Ectodermal cell (in vitro differentiated cells): ENCODE measurements around the gene MPV17.
A peak's percentile ranks its signal among the peaks of the same experiment; 100 is the strongest.

ENCODE experiments used
- H3K27ac ChIP-seq: 2 replicates; pipeline ENCODE4 v1.7.0; 2013; ENCODE audit warnings: mild to moderate bottlenecking, low read depth, low read length; ENCODE audit not compliant: insufficient read depth, poor library complexity, severe bottlenecking
- H3K27me3 ChIP-seq: 2 replicates; pipeline ENCODE4 v1.7.0; 2013; ENCODE audit warnings: mild to moderate bottlenecking, low read length; ENCODE audit not compliant: insufficient read depth, control insufficient read depth, poor library complexity, severe bottlenecking
- H3K36me3 ChIP-seq: one replicate; pipeline ENCODE4 v1.7.0; 2013; ENCODE audit warnings: low read length; ENCODE audit not compliant: control insufficient read depth, insufficient read depth
- H3K4me1 ChIP-seq: one replicate; pipeline ENCODE4 v1.7.0; 2013; ENCODE audit warnings: low read length; ENCODE audit not compliant: control insufficient read depth, insufficient read depth
- H3K4me3 ChIP-seq: 2 replicates; pipeline ENCODE4 v1.7.0; 2013; ENCODE audit warnings: low read depth, low read length, control low read depth; ENCODE audit not compliant: insufficient read depth
- H3K9me3 ChIP-seq: 2 replicates; pipeline ENCODE4 v1.7.0; 2013; ENCODE audit warnings: mild to moderate bottlenecking, low read length, moderate library complexity; ENCODE audit not compliant: control insufficient read depth
- WGBS, 2 experiments: methylation state at CpG; one replicate each; pipeline ENCODE4 v1.1.7; 2013; ENCODE audit warnings: missing lambda C conversion rate in 2 of 2; 5-methylcytosine and 5-hydroxymethylcytosine counted together

The MPV17 gene

GRCh38 chr2:27265536-27265870, 57.4 kb downstream of the MPV17 start:
- Histone ChIP-seq H3K36me3 (no peaks in the 10 kb centered on the region), H3K27me3 (peaks cover 70% of the 10 kb centered on the region), H3K4me3 (no peak overlapping the region), H3K9me3 (no peaks in the 10 kb centered on the region), H3K27ac (no peak overlapping the region), H3K4me1 (peaks cover 15% of the 10 kb centered on the region)

DNA sequence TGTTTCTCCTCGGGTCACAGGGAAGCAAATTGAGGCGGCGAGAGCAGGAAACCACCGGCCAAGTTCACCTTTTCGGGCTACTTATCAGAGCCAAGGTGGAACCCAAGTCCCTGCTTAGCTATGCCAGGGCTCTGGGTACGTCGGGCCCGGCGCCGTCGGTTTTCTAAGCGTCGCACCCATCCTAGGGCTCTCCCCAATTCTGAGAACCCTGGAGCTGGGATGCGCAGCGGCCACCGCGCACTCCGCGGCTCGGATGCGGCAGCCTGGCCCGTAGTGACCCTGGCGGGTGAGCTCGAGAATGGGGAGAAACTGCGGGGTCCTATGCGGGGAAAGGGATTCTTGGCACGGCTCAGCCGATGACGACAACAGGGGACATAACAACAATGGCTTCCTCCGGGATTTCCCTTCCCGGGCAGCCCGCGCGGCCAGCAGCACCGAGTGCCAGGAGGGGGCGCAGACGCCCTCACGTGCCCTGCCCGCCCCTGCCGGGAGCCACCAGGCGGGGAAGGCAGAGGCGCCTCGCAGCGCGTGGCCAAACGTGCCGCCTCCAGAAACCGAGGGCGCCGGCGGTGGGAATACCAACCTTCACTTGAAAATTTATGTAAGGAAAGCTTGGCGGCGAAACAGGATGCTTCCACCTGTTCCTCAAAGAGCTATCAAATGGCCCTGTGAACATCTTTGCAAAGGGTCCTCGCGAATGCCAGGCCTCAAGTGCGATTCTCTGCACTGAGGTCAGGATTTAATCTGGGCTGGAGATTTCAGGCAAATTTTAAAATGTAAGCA, 58.0 kb downstream of the MPV17 start:
- WGBS, 2 experiments: 5% methylated on average over 56 of the region's 56 CpGs
- H3K27ac ChIP-seq: no peak overlapping the region
- peaks cover 75% of the 10 kb centered on the region for H3K27me3 ChIP-seq
- peak overlapping the region; percentile 32 for H3K4me3 ChIP-seq
- peaks cover 15% of the 10 kb centered on the region for H3K4me1 ChIP-seq
- H3K9me3 ChIP-seq: no peaks in the 10 kb centered on the region
- no peaks in the 10 kb centered on the region for H3K36me3 ChIP-seq

DNA sequence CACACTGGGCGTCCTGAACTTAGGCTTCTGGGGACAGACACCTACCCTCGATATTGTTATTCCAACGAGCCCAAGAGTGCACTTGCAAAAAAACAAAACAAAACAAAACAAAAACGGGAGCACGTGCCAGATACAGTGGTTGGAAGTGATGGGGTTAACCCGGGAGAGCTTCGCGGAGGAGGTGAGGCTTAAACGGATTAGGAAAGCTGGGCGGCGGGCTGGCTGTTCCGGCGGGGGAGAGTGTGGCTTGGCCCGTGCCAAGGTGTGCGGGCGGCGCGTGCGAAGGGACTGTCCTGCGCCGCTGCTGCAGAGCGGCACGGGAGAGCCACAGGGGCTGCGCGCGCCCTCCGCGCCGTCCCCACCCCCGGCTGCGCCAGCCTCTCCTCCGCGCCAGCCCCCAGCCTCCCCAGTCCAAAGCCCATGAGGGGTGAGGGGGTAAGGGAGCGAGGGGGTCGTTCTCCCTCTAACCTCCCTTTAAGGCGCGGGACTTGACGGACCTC, 58.6 kb downstream of the MPV17 start:
- Histone ChIP-seq H3K36me3 (no peaks in the 10 kb centered on the region), H3K27me3 (peaks cover 81% of the 10 kb centered on the region), H3K4me1 (peaks cover 15% of the 10 kb centered on the region), H3K9me3 (no peaks in the 10 kb centered on the region), H3K27ac (no peak overlapping the region), H3K4me3 (peak overlapping the region; percentile 32)
- 0 to 1% methylated on average over 37 to 38 of the region's 38 CpGs for WGBS, 2 experiments

DNA sequence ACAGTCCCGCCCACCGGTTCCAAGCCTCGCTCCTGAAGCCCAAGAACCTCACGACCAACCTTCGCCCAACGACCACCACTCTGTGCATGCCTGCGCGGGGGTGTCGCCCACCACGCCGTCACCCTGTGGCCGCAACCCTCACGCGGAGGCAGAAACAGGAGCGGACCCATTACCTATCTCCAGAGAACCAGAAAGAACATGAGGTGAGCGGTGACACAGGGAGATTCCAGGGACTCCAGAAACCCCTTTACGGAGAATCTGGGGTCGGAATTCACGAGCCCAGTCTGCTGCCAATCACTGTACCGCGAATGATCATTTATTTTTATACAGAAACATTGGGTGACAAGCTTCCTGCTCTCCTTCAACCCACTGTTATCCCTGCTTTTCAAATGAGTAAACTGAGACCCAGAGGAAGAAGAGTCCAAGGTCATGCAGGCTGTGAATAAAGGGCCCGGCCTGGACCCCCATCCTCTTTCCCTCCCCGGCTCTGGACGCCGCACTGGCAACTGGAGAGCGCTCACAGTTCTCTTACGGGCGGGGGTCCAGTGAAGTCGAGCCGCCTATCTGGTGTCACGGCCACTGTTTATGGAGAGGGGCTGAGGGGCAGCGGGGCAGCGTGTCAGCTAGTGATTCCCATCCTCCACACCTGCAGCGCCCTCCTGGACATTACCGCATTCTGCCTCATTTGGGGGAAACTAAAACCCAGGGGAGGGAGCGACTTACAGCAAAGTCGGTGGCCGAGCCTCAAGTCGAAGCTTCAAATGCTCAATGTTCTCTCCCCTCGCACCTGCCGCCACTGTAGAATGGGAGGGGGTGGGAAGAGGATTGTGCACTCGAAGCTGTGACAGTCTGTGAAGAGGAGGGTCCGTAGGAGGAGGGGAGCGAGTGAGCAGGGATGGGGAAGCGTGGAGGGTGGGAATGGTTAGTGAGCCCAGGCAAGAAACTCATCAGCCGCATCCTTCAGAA, 59.3 kb downstream of the MPV17 start:
- Histone ChIP-seq H3K27me3 (peaks cover 81% of the 10 kb centered on the region), H3K9me3 (no peaks in the 10 kb centered on the region), H3K4me1 (peaks cover 15% of the 10 kb centered on the region), H3K27ac (no peak overlapping the region), H3K36me3 (no peaks in the 10 kb centered on the region), H3K4me3 (peak overlapping the region; percentile 33)
- WGBS, 2 experiments: 2 to 3% methylated on average over 46 of the region's 46 CpGs

DNA sequence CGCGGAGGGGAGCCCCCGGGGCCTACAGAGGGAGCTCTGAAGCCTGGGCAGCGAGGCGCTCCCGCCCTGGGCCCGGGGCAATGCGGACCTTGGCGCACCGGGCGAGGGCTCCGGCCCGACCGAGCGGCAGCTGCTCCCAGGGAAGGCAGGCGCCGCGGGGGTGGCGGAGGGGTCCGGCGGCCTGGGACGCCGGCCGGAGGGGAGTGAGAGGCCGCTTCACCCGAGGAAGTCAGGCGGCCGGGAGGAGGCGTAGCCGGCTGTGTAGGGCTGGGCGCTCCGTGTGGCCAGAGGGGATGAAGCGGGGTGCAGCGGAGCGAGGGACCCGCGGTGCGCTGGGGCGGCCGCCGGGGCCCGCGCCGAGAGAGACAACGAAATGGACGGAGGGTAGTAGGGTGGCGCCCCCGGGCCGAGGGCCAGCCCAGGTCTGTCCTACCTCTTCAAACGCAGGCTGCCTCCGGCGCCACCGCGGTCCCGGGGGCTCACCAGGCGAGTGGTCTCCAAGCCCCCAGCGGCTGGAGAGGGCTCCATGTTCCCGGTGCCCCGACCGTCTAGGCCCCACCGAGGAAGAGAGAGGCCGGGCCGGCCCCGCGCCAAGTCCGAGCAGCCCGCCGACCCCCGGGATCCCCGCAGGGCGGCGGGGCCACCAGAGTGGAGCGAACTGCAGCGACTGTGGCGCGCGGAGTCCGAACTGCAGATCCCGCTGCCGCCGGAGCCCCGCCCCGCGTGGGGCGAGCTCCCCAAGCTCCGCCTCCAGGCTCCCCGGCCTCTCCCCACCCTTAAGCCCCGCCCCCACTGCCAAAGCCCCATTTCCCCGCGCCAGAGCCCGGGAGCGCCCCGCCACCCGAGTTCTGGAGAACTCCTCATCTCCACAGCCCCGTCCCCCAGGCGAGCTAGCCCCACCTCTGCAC, 60.3 kb downstream of the MPV17 start, which contains the start of gene SLC30A3:
Gene SLC30A3, minus strand, starts transcription at position 669 of the 908 bp plus-strand sequence. Its CDS starts 141 bp downstream, at position 528.
- no peaks in the 10 kb centered on the region for H3K9me3 ChIP-seq
- peaks cover 15% of the 10 kb centered on the region for H3K4me1 ChIP-seq
- peak within 1 kb of the TSS; percentile 33 for H3K4me3 ChIP-seq
- WGBS, 2 experiments: 1% methylated on average over 96 of the region's 96 CpGs
- H3K27me3 ChIP-seq: peaks cover 81% of the 10 kb centered on the region
- no peak within 1 kb of the TSS for H3K27ac ChIP-seq
- H3K36me3 ChIP-seq: no peaks in the 10 kb centered on the region

DNA sequence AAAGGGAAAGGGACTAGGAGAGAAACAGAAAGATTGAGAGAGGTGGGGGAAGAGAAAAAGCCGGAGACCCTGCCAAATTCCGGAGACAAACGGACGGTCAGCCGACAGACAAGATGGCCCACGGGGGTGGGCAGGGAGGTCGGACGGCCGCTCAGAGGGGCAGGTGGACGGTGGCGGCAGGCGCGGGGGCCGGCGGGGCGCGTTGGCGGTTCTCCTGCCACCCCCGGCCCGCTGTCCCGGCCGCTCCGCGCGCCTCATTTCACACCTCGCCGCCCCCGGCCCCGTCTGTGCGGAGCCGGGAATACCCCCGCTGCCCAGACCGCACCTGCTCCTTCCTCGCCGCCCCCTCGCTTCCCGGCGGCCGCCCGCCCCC, 61.0 kb downstream of the MPV17 start:
- no peaks in the 10 kb centered on the region for H3K36me3 ChIP-seq
- H3K4me3 ChIP-seq: no peak overlapping the region
- no peaks in the 10 kb centered on the region for H3K9me3 ChIP-seq
- peaks cover 15% of the 10 kb centered on the region for H3K4me1 ChIP-seq
- 2% methylated on average over 40 of the region's 40 CpGs for WGBS, 2 experiments
- peaks cover 75% of the 10 kb centered on the region for H3K27me3 ChIP-seq
- H3K27ac ChIP-seq: no peak overlapping the region

GRCh38 chr2:27261241-27261925, 61.5 kb downstream of the MPV17 start:
- H3K36me3 ChIP-seq: no peaks in the 10 kb centered on the region
- H3K4me1 ChIP-seq: peaks cover 15% of the 10 kb centered on the region
- H3K9me3 ChIP-seq: no peaks in the 10 kb centered on the region
- peaks cover 70% of the 10 kb centered on the region for H3K27me3 ChIP-seq
- WGBS, 2 experiments: 34 to 35% methylated on average over 11 of the region's 11 CpGs
- no peak overlapping the region for H3K27ac ChIP-seq
- no peak overlapping the region for H3K4me3 ChIP-seq
